PC-9 (cell line): ENCODE measurements around the gene SLC66A1. TPM values are rescaled to one million over a fixed set of nuclear protein-coding genes. Genes with fewer than 3 reads are reported as not detected.

Experiments used
- total RNA-seq: library from RNA; stranded (reverse); gene quantifications from 2 replicates; pipeline ENCODE4 v1.2.3, GENCODE V29; 2021

The SLC66A1 gene
- total RNA-seq, 1 experiment from 2014 or later: 13.8 TPM

Other genes starting within 250 kb of the SLC66A1 start
- gene UBR4, start 102.1 kb upstream of the SLC66A1 start, total RNA-seq: 117 and 126 TPM in 2 replicates
- 40.7 and 45.8 TPM in 2 replicates for gene EMC1, start 60.8 kb upstream of the SLC66A1 start, total RNA-seq
- 29.0 and 32.4 TPM in 2 replicates for gene MRTO4, start 60.5 kb upstream of the SLC66A1 start, total RNA-seq
- 1.9 and 2.5 TPM in 2 replicates for gene AKR7A3, start 23.6 kb upstream of the SLC66A1 start, total RNA-seq
- 79.6 and 114 TPM in 2 replicates for gene AKR7A2, start 182 bp upstream of the SLC66A1 start, total RNA-seq
- gene CAPZB, start 173.2 kb downstream of the SLC66A1 start, total RNA-seq: 222 and 274 TPM in 2 replicates